Vagina (tissue), 2 donors: ENCODE results near the gene ACTR1A.

ENCODE experiments used
- POLR2AphosphoS5 ChIP-seq, 2 donors: sonication (generic); formaldehyde crosslinking; IDR thresholded peaks; one replicate each; pipeline ENCODE4 v1.9.0; 2017; ENCODE audit warnings: antibody characterized with exemption in 2 of 2, mild to moderate bottlenecking in 2 of 2, low read depth in 1 of 2; ENCODE audit not compliant: insufficient read depth in 1 of 2
- TF ChIP-seq, protein P1 (sequence below), 3 experiments: fragments of 450-650 bp in 2 of 3; fragments of 200-600 bp in 1 of 3; sonication (generic) in 1 of 3; IDR thresholded peaks; one replicate each; pipeline ENCODE4 v1.5.1; 2017 to 2019; ENCODE audit warnings: antibody characterized with exemption in 3 of 3, mild to moderate bottlenecking in 2 of 3, moderate library complexity in 2 of 3

DNA sequence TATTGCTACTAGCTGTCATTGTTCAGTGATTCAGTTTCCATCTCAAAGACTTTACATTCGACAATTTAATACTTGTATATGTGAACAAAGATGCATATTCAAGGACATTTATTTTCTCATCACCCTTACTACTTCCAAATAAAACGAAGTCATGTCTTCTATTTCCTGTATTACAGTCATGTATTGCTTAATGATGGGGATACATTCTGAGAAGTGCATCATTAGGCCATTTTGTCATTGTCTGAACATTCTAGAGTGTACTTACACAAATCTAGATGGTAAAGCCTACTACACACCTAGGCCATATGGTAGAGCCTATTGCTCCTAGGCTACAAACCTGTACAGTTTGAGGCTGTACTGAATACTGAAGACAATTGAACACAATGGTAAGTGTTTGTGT, 57.7 kb downstream of the ACTR1A start:
- TF ChIP-seq, protein P1, sequence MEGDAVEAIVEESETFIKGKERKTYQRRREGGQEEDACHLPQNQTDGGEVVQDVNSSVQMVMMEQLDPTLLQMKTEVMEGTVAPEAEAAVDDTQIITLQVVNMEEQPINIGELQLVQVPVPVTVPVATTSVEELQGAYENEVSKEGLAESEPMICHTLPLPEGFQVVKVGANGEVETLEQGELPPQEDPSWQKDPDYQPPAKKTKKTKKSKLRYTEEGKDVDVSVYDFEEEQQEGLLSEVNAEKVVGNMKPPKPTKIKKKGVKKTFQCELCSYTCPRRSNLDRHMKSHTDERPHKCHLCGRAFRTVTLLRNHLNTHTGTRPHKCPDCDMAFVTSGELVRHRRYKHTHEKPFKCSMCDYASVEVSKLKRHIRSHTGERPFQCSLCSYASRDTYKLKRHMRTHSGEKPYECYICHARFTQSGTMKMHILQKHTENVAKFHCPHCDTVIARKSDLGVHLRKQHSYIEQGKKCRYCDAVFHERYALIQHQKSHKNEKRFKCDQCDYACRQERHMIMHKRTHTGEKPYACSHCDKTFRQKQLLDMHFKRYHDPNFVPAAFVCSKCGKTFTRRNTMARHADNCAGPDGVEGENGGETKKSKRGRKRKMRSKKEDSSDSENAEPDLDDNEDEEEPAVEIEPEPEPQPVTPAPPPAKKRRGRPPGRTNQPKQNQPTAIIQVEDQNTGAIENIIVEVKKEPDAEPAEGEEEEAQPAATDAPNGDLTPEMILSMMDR (IDR thresholded peaks at IDR 0.05) = no peak
- no peak for TF ChIP-seq POLR2AphosphoS5 (IDR thresholded peaks at IDR 0.05; ENCODE audit: insufficient read depth in 1 of 2, low read depth in 1 of 2)
